PC-9 (cell line): ENCODE data around the gene CABS1. TPM values are rescaled to one million over a fixed set of nuclear protein-coding genes. Genes with fewer than 3 reads are reported as not detected.

Source experiments
- BruUV-seq: library from RNA; stranded (reverse); fragments of 400-500 nt; replicated peaks from 2 replicates; lab custom pipeline; 2021; lab: Mats Ljungman, UMichigan
- CTCF ChIA-PET: fragments of 300-600 bp; sonication (Branson Sonifier 250); formaldehyde crosslinking; loops from one replicate; lab custom pipeline; 2022; ENCODE audit warnings: antibody characterized with exemption; lab: Charles Lee
- POLR2A ChIA-PET: fragments of 300-600 bp; sonication (Branson Sonifier 250); formaldehyde crosslinking; loops from one replicate; lab custom pipeline; 2022; ENCODE audit warnings: antibody characterized with exemption; ENCODE audit not compliant: unreplicated experiment; lab: Charles Lee
- DNase-seq, 2 experiments: peaks; one replicate each; pipeline versions ENCODE4 v3.0.0 to v3.0.0-alpha.2; 2015 to 2022; ENCODE audit warnings: mixed read lengths in 1 of 2
- H2AFZ ChIP-seq: fragments of 200-600 bp; sonication (generic); 2 replicates; pipeline ENCODE4 v1.8.1; 2017; ENCODE audit warnings: antibody characterized with exemption
- H3F3A ChIP-seq: fragments of 200-600 bp; sonication (generic); 2 replicates; pipeline ENCODE4 v1.8.1; 2017; ENCODE audit warnings: antibody characterized with exemption, mild to moderate bottlenecking, low read depth; ENCODE audit not compliant: insufficient read depth
- H3K27ac ChIP-seq: fragments of 200-600 bp; sonication (generic); 2 replicates; pipeline ENCODE4 v1.6.1; 2016; ENCODE audit warnings: mixed run types
- H3K27me3 ChIP-seq: fragments of 200-600 bp; sonication (generic); 2 replicates; pipeline ENCODE4 v1.6.1; 2016; ENCODE audit warnings: low read depth, mixed run types; ENCODE audit not compliant: insufficient read depth
- H3K36me3 ChIP-seq: fragments of 200-600 bp; sonication (generic); 2 replicates; pipeline ENCODE4 v1.6.1; 2016; ENCODE audit warnings: low read depth, mixed run types
- H3K4me1 ChIP-seq: fragments of 200-600 bp; sonication (generic); replicated peaks from 2 replicates; pipeline ENCODE4 v1.6.1; 2016; ENCODE audit warnings: mixed run types; ENCODE audit not compliant: insufficient read depth
- H3K4me2 ChIP-seq: fragments of 200-600 bp; sonication (generic); 2 replicates; pipeline ENCODE4 v1.6.1; 2017; ENCODE audit warnings: mixed run types
- H3K4me3 ChIP-seq: fragments of 200-600 bp; sonication (generic); 2 replicates; pipeline ENCODE4 v1.6.1; 2016; ENCODE audit warnings: mixed run types
- H3K79me2 ChIP-seq: fragments of 200-600 bp; sonication (generic); 2 replicates; pipeline ENCODE4 v1.6.1; 2017; ENCODE audit warnings: low read depth, mixed run types
- H3K9me2 ChIP-seq: fragments of 200-600 bp; sonication (generic); 2 replicates; pipeline ENCODE4 v1.8.1; 2017; ENCODE audit warnings: mild to moderate bottlenecking; ENCODE audit not compliant: insufficient read depth
- H3K9me3 ChIP-seq: fragments of 200-600 bp; sonication (generic); 2 replicates; pipeline ENCODE4 v1.8.1; 2016; ENCODE audit warnings: low read depth; ENCODE audit not compliant: insufficient read depth
- H4K20me1 ChIP-seq: fragments of 200-600 bp; sonication (generic); 2 replicates; pipeline ENCODE4 v1.8.1; 2017; ENCODE audit not compliant: insufficient read depth
- CTCF ChIP-seq: fragments of 200-600 bp; sonication (generic); conservative IDR thresholded peaks from 2 replicates; pipeline ENCODE4 v1.6.1; 2017; ENCODE audit warnings: mixed run types, antibody characterized with exemption, mild to moderate bottlenecking, moderate library complexity
- EZH2 ChIP-seq: fragments of 200-600 bp; sonication (generic); IDR thresholded peaks from 2 replicates; pipeline ENCODE4 v1.8.0; 2017; ENCODE audit warnings: antibody characterized with exemption, low read depth
- intact Hi-C: fragments of 100-400 bp; cut with micrococcal nuclease; formaldehyde crosslinking; loops from one replicate; pipeline ENCODE4 v1.10.0; 2022; ENCODE audit not compliant: unreplicated experiment
- total RNA-seq: library from RNA; stranded (reverse); gene quantifications from 2 replicates; pipeline ENCODE4 v1.2.3, GENCODE V29; 2021

CABS1 gene
- total RNA-seq, 1 experiment from 2014 or later = not detected

DNA sequence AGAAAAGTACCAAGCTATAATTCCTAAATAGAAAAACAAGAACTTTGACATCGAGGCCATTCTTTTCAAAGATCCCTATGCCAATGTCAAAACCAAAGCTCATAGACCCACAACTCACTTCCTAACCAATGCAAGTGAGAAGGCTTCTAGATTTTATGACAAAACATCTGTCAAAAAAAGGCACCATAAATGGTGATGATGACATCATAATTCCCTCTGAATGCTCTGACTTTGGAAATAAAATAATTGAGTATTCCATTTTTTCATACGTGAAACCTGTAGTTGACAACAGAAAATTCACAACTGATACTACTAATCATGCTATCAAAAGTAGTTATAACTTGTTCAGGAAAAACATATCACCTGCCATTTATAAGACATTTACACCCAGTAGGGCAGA is 8.7 kb upstream of the CABS1 start:
- no peak overlapping the region for H2AFZ ChIP-seq
- intact Hi-C loops = no loop called here
- no peaks in the 10 kb centered on the region for H3K9me3 ChIP-seq
- H3K36me3 ChIP-seq = no peaks in the 10 kb centered on the region
- no peaks in the 10 kb centered on the region for H3F3A ChIP-seq
- no TSS peak for BruUV-seq
- CTCF ChIA-PET = no interaction called here
- H3K27me3 ChIP-seq = no peaks in the 10 kb centered on the region
- POLR2A ChIA-PET = no interaction called here
- H3K4me3 ChIP-seq = no peak overlapping the region
- no peak overlapping the region for H3K4me2 ChIP-seq
- H3K27ac ChIP-seq = no peak overlapping the region
- no peak for DNase-seq
- H4K20me1 ChIP-seq = no peaks in the 10 kb centered on the region
- H3K4me1 ChIP-seq = no peaks in the 10 kb centered on the region
- no peaks in the 10 kb centered on the region for H3K79me2 ChIP-seq
- H3K9me2 ChIP-seq = no peaks in the 10 kb centered on the region
- TF ChIP-seq CTCF (no peak), EZH2 (no peak)

DNA sequence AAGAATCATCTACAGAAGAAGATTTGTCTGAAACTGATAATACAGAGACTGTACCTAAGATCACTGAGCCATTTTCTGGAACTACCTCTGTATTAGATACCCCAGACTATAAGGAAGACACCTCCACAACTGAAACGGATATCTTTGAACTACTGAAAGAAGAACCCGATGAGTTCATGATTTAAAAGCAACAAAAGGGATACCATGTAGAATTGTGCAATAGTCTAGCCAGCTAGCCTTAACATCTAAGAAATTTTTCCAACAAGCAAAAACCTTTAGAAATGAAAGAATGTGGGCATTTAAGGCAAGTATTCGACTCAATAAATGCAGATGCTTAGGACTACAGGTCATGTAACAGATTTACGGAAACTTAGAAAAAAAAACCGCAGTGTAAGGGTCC is 1.3 kb downstream of the CABS1 start:
- no peaks in the 10 kb centered on the region for H3K4me1 ChIP-seq
- DNase-seq = no peak
- H3K79me2 ChIP-seq = no peaks in the 10 kb centered on the region
- intact Hi-C loops = no loop called here
- no peak overlapping the region for H3K27ac ChIP-seq
- H3K4me3 ChIP-seq = no peak overlapping the region
- no peaks in the 10 kb centered on the region for H3K9me3 ChIP-seq
- no peak overlapping the region for H3K4me2 ChIP-seq
- H3K27me3 ChIP-seq = no peaks in the 10 kb centered on the region
- CTCF ChIA-PET = no interaction called here
- H2AFZ ChIP-seq = no peak overlapping the region
- H3K9me2 ChIP-seq = no peaks in the 10 kb centered on the region
- H3K36me3 ChIP-seq = no peaks in the 10 kb centered on the region
- no peak for TF ChIP-seq CTCF
- no peaks in the 10 kb centered on the region for H4K20me1 ChIP-seq
- H3F3A ChIP-seq = no peaks in the 10 kb centered on the region
- POLR2A ChIA-PET = no interaction called here
- BruUV-seq = no TSS peak

- ChIA-PET CTCF (no interaction called here), POLR2A (no interaction called here)
- H3F3A ChIP-seq = no peaks in the 10 kb centered on the region
- H3K27me3 ChIP-seq = no peaks in the 10 kb centered on the region
- H3K4me1 ChIP-seq = no peaks in the 10 kb centered on the region
- no peak for TF ChIP-seq EZH2
- TF ChIP-seq CTCF = no peak
- no peaks in the 10 kb centered on the region for H3K79me2 ChIP-seq
- H3K27ac ChIP-seq = no peak overlapping the region
- no peaks in the 10 kb centered on the region for H3K9me2 ChIP-seq
- H4K20me1 ChIP-seq = no peaks in the 10 kb centered on the region
- intact Hi-C loops = no loop called here
- H2AFZ ChIP-seq = no peak overlapping the region
- no peaks in the 10 kb centered on the region for H3K9me3 ChIP-seq
- H3K4me2 ChIP-seq = no peak overlapping the region
- no peaks in the 10 kb centered on the region for H3K36me3 ChIP-seq
- no TSS peak for BruUV-seq
- DNase-seq = no peak
- no peak overlapping the region for H3K4me3 ChIP-seq
These were observed 3.2 kb downstream of the CABS1 start for GRCh38 chr4:70337886-70338420.
